Choroid plexus epithelial cell (primary cell): Measurements from ENCODE around the gene HEXA.

ENCODE experiments used
- DNase-seq: peaks from one replicate; pipeline ENCODE4 v3.0.0-alpha.2; 2010; ENCODE audit warnings: low read depth
- H3K4me3 ChIP-seq: 2 replicates; pipeline ENCODE4 v1.5.1; 2011; ENCODE audit warnings: low read depth, mild to moderate bottlenecking, control low read depth, low read length, moderate library complexity
- TF ChIP-seq, protein P1 (sequence below): conservative IDR thresholded peaks from 2 replicates; pipeline ENCODE4 v1.5.1; 2011; ENCODE audit warnings: low read depth, mild to moderate bottlenecking, control low read depth, inconsistent platforms, low read length, moderate library complexity

Gene HEXA

DNA sequence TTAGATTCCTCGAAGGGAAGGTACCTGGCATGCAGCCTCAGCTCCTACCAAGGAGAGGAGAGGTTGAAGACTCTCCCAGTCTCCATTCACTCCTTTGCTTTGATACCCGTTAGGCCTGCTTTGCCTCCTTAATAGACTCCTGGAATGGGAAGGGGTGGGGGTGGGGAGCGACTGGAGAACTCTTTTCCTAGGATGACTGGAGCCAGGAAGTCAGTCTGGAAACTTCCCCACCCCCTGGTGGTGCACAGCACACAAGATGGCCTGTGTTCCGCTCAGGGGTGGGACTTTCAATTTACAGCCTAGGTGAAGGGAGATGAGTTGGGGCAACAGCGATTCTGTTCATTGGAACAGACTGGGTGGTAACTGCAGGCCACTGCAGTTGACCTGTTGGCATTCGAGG, 34.5 kb downstream of the HEXA start:
- H3K4me3 ChIP-seq = no peak overlapping the region
- DNase-seq = no peak
- TF ChIP-seq, protein P1, sequence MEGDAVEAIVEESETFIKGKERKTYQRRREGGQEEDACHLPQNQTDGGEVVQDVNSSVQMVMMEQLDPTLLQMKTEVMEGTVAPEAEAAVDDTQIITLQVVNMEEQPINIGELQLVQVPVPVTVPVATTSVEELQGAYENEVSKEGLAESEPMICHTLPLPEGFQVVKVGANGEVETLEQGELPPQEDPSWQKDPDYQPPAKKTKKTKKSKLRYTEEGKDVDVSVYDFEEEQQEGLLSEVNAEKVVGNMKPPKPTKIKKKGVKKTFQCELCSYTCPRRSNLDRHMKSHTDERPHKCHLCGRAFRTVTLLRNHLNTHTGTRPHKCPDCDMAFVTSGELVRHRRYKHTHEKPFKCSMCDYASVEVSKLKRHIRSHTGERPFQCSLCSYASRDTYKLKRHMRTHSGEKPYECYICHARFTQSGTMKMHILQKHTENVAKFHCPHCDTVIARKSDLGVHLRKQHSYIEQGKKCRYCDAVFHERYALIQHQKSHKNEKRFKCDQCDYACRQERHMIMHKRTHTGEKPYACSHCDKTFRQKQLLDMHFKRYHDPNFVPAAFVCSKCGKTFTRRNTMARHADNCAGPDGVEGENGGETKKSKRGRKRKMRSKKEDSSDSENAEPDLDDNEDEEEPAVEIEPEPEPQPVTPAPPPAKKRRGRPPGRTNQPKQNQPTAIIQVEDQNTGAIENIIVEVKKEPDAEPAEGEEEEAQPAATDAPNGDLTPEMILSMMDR = peak; percentile 35

DNA sequence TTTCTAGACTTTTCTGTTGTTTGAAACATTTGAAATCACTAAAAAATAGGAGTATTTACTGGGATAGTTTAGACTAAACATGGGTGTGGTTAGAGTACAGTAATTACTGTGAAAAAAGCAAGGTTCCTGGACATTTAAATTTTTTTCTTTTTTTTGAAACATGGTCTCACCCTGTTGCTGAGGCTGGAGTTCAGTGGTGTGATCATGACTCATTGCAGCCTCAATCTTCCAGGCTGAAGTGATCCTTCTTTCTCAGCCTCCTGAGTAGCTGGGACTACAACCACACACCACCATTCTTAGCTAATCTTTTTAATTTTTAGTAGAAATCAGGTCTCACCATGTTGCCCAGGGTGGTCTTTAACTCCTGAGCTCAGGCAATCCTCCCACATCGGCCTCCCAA, 35.4 kb downstream of the HEXA start:
- DNase-seq = peak; percentile 28
- H3K4me3 ChIP-seq = no peak overlapping the region
- TF ChIP-seq, protein P1 = no peak

DNA sequence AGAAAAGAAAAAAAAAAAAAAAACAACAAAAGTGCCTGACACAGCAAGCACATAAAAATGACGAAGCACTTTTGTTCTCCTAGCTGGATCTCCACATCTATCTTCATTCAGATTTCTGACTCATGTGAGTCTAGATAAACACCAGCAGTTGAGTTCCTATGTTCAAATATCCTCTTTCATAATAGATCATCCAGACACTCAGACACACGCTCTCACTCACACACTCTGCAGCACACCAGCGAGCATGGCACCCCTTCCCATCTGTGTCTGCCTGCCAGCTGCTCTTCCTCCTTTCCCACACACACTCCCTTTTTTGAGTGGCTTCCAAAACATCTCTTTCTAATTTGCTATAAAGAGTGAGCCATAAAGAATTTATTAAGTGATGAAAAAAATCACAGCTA, 36.0 kb downstream of the HEXA start:
- TF ChIP-seq, protein P1 = peak; percentile 11
- peak; percentile 96 for DNase-seq
- H3K4me3 ChIP-seq = no peak overlapping the region

DNA sequence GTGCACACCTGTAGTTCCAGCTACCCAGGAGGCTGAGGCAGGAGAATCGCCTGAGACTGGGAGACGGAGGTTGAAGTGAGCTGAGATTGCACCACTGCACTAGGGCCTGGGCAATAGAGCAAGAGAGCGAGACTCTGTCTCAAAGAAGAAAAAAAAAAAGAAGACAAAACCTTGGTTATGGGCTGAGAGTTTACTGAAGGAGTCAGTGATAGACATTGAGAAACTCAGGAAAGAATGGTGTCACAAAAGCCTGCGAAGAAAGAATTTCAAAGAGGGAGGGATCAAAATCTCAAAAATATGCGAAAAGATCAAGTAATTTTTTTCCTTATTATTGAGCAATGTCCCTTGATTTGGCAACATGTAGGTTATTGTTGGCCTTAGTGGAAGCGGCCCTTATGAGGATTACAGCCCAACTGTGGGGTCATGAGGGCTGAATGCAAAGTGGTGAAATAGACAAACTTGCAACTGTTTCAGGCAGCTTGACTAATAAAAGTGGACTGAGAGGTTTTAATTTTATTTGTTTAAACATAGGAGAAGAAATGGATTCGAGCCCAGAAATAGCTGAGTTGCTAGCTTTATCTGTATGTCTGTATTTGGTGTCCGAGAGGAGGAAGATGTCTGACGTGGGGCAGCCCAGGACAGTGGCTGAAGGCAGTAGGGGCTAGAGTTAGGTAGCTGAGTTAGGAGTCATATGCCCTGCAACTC, 37.0 kb downstream of the HEXA start:
- DNase-seq = peak; percentile 99
- no peak overlapping the region for H3K4me3 ChIP-seq
- TF ChIP-seq, protein P1 = no peak

DNA sequence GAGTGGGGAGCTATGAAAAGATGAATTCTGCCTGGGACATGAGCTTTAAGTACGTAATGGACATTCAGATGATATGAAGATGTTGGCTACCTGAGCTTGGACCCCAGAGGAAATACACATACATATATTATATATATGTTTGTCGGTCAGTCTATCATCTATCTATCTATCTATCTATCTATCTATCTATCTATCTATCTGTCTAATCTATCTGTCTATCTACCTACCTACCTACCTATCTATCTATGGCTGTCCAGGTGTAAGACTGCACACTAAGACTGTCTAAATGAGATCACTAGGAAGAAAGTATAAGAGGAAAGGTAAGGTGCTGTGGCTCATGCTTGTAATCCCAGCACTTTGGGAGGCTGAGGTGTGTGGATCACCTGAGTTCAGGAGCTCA, 37.7 kb downstream of the HEXA start:
- H3K4me3 ChIP-seq = no peak overlapping the region
- TF ChIP-seq, protein P1 = no peak
- DNase-seq = no peak

DNA sequence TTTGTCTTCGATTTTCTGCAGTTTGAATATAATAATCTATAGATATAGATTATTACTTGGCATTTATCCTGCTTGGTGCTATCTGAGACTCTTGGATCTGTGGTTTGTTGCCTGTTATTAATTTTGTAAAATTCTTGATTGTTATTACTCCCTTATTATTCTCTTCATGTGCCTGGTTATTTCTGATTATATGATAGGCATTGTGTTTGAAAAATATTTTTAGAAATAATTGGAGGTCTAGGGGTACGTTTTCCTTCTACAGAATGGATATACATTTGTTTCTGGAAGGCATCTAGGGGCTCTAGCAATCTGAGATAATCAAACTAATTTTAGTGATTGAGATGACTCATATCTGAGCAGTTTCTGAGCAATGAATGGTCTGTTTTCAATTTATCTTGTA, 41.0 kb downstream of the HEXA start:
- H3K4me3 ChIP-seq = no peak overlapping the region
- TF ChIP-seq, protein P1 = no peak
- DNase-seq = no peak

DNA sequence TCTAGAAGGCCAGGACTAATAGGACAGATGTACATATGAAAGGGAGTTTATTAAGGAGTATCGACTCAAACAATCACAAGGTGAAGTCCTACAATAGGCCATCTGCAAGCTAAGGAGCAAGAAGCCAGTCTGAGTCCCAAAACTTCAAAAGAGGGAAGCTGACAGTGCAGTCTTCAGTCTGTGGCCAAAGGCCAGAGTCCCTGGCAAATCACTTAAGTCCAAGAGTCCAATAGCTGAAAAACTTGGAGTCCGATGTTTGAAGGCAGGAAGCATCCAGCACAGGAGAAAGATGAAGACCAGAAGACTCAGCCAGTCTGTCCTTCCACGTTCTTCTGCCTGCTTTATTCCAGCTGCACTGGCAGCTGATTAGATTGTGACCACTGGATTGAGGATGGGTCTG, 44.8 kb downstream of the HEXA start:
- no peak for DNase-seq
- TF ChIP-seq, protein P1 = no peak
- no peak overlapping the region for H3K4me3 ChIP-seq
